Skin epidermis (tissue), 12 donors: Measurements from ENCODE around the gene GJC2.
"Not testable (repeated sequence)": the region's sequence is repeated elsewhere in the genome, so short reads cannot be mapped to it uniquely, and the experiment has no call there.

Experiments used
- H3K27ac ChIP-seq, 21 experiments: fragments of 200-600 bp; sonication (generic) in 11 of 21; one replicate each; pipeline ENCODE4 v1.5.0; 2020; ENCODE audit warnings: mild to moderate bottlenecking in 3 of 21, inconsistent platforms in 2 of 21, moderate library complexity in 2 of 21
- H3K4me3 ChIP-seq, 7 experiments: fragments of 200-600 bp; sonication (generic) in 2 of 7; one replicate each; pipeline ENCODE4 v1.5.0; 2020; ENCODE audit warnings: inconsistent platforms in 2 of 7, mild to moderate bottlenecking in 2 of 7, moderate library complexity in 1 of 7

GJC2 gene

GRCh38 chr1:228111315-228111714 lies 38.4 kb upstream of the GJC2 start:
- not testable (repeated sequence) for H3K27ac ChIP-seq, H3K4me3 ChIP-seq

- Histone ChIP-seq H3K4me3 (no peak overlapping the region), H3K27ac (no peak overlapping the region)
Observed at GRCh38 chr1:228112167-228112566, 37.6 kb upstream of the GJC2 start.

- Histone ChIP-seq H3K27ac (no peak overlapping the region), H3K4me3 (no peak overlapping the region)
Observed at GRCh38 chr1:228112617-228113016, 37.1 kb upstream of the GJC2 start.

GRCh38 chr1:228114827-228115226 lies 34.9 kb upstream of the GJC2 start:
- no peak overlapping the region for H3K27ac ChIP-seq
- no peak overlapping the region for H3K4me3 ChIP-seq

GRCh38 chr1:228117335-228117734 lies 32.4 kb upstream of the GJC2 start:
- Histone ChIP-seq H3K4me3 (no peak overlapping the region), H3K27ac (no peak overlapping the region)

GRCh38 chr1:228118040-228118439 lies 31.7 kb upstream of the GJC2 start:
- no peak overlapping the region for H3K27ac ChIP-seq
- no peak overlapping the region for H3K4me3 ChIP-seq

- Histone ChIP-seq H3K27ac (peak overlapping the region in 7 of 21 experiments; percentile 7 to 64 (median 32)), H3K4me3 (no peak overlapping the region)
Observed at GRCh38 chr1:228120351-228120750, 29.4 kb upstream of the GJC2 start.

GRCh38 chr1:228120857-228121489 lies 28.8 kb upstream of the GJC2 start:
- Histone ChIP-seq H3K27ac (peak overlapping the region in 6 of 21 experiments; percentile 11 to 54 (median 18)), H3K4me3 (no peak overlapping the region)

GRCh38 chr1:228122921-228123441 lies 26.7 kb upstream of the GJC2 start:
- H3K4me3 ChIP-seq = no peak overlapping the region
- no peak overlapping the region for H3K27ac ChIP-seq

- Histone ChIP-seq H3K4me3 (no peak overlapping the region), H3K27ac (no peak overlapping the region)
Observed at GRCh38 chr1:228123505-228123904, 26.2 kb upstream of the GJC2 start.

GRCh38 chr1:228125185-228125584 lies 24.5 kb upstream of the GJC2 start:
- H3K4me3 ChIP-seq = no peak overlapping the region
- H3K27ac ChIP-seq = no peak overlapping the region

- peak overlapping the region in 1 of 21 experiments; percentile 32 for H3K27ac ChIP-seq
- no peak overlapping the region for H3K4me3 ChIP-seq
Observed at GRCh38 chr1:228131766-228132165, 18.0 kb upstream of the GJC2 start.

GRCh38 chr1:228134591-228134990 lies 15.1 kb upstream of the GJC2 start:
- Histone ChIP-seq H3K27ac (no peak overlapping the region), H3K4me3 (no peak overlapping the region)

- H3K4me3 ChIP-seq = no peak overlapping the region
Observed at GRCh38 chr1:228136901-228137300, 12.8 kb upstream of the GJC2 start.

GRCh38 chr1:228139406-228139930 lies 10.3 kb upstream of the GJC2 start:
- H3K4me3 ChIP-seq = peak overlapping the region; percentile 74 to 100 (median 88)
- H3K27ac ChIP-seq = peak overlapping the region in 20 of 21 experiments; percentile 74 to 99 (median 95)

More at GRCh38 chr1:228136901-228137300, 12.8 kb upstream of the GJC2 start:
- peak overlapping the region in 2 of 21 experiments; percentile 10 to 29 for H3K27ac ChIP-seq

GRCh38 chr1:228139931-228140723 lies 9.6 kb upstream of the GJC2 start, which contains the start of gene GUK1:
TSS of gene GUK1 (plus strand) at chr1:228140279. CDS start at chr1:228140303, 24 bp downstream.
- Histone ChIP-seq H3K4me3 (peak within 1 kb of the TSS; percentile 74 to 100 (median 88)), H3K27ac (peak within 1 kb of the TSS; percentile 84 to 99 (median 95))

- peak overlapping the region; percentile 74 to 100 (median 88) for H3K4me3 ChIP-seq
Observed at GRCh38 chr1:228140724-228141225, 9.0 kb upstream of the GJC2 start.

GRCh38 chr1:228141226-228142044 lies 8.3 kb upstream of the GJC2 start:
- peak overlapping the region; percentile 74 to 100 (median 88) for H3K4me3 ChIP-seq
- peak overlapping the region in 20 of 21 experiments; percentile 84 to 99 (median 96) for H3K27ac ChIP-seq

More at GRCh38 chr1:228140724-228141225, 9.0 kb upstream of the GJC2 start:
- H3K27ac ChIP-seq = peak overlapping the region; percentile 84 to 99 (median 95)

GRCh38 chr1:228142155-228142691 lies 7.5 kb upstream of the GJC2 start:
- Histone ChIP-seq H3K27ac (peak overlapping the region in 19 of 21 experiments; percentile 84 to 99 (median 95)), H3K4me3 (peak overlapping the region; percentile 74 to 100 (median 88))
